SHP77 treated with DMSO at 0.1 percent for 48 hours (cell line): Measurements from ENCODE around the gene SERPINI1.

ENCODE experiments used
- DNase-seq: peaks from one replicate; lab custom pipeline; 2025; lab: John Stamatoyannopoulos, UW

Gene SERPINI1

GRCh38 chr3:167851171-167851570 is 115.7 kb downstream of the SERPINI1 start:
- no peak for DNase-seq

- no peak for DNase-seq
These were observed 116.2 kb downstream of the SERPINI1 start for GRCh38 chr3:167851749-167852148.

- no peak for DNase-seq
These were observed 116.7 kb downstream of the SERPINI1 start for GRCh38 chr3:167852216-167852615.

GRCh38 chr3:167854063-167854462 is 118.5 kb downstream of the SERPINI1 start:
- DNase-seq: no peak

- DNase-seq: no peak
These were observed 119.3 kb downstream of the SERPINI1 start for GRCh38 chr3:167854846-167855245.

- no peak for DNase-seq
These were observed 119.8 kb downstream of the SERPINI1 start for GRCh38 chr3:167855306-167855705.

- DNase-seq: no peak
These were observed 123.3 kb downstream of the SERPINI1 start for GRCh38 chr3:167858865-167859264.

GRCh38 chr3:167859610-167860009 is 124.1 kb downstream of the SERPINI1 start:
- DNase-seq: no peak

- DNase-seq: no peak
These were observed 126.1 kb downstream of the SERPINI1 start for GRCh38 chr3:167861649-167862048.

- DNase-seq: no peak
These were observed 126.7 kb downstream of the SERPINI1 start for GRCh38 chr3:167862104-167862730.

GRCh38 chr3:167863811-167864551 is 128.5 kb downstream of the SERPINI1 start:
- DNase-seq: no peak

GRCh38 chr3:167864552-167864874 is 129.0 kb downstream of the SERPINI1 start:
- DNase-seq: no peak

- DNase-seq: no peak
These were observed 130.8 kb downstream of the SERPINI1 start for GRCh38 chr3:167866331-167866730.

- DNase-seq: no peak
These were observed 132.5 kb downstream of the SERPINI1 start for GRCh38 chr3:167867981-167868380.

- no peak for DNase-seq
These were observed 134.7 kb downstream of the SERPINI1 start for GRCh38 chr3:167870181-167870580.

GRCh38 chr3:167870759-167871158 is 135.2 kb downstream of the SERPINI1 start:
- DNase-seq: no peak

- no peak for DNase-seq
These were observed 136.5 kb downstream of the SERPINI1 start for GRCh38 chr3:167872032-167872431.

- no peak for DNase-seq
These were observed 137.4 kb downstream of the SERPINI1 start for GRCh38 chr3:167872941-167873340.

- DNase-seq: no peak
These were observed 139.3 kb downstream of the SERPINI1 start for GRCh38 chr3:167874671-167875372.
